Measurements from ENCODE around the gene SPTLC1. TPM values are rescaled to one million over a fixed set of nuclear protein-coding genes. Genes with fewer than 3 reads are reported as not detected.
"Not testable (repeated sequence)": the region's sequence is repeated elsewhere in the genome, so short reads cannot be mapped to it uniquely, and the experiment has no call there.

SPTLC1 gene
- total and polyA plus RNA-seq, 2 donors (not counting 1 experiment from before 2014, with no cell fraction given) = 26.6 to 53.5 TPM

GRCh38 chr9:92151691-92152393, 36.6 kb upstream of the SPTLC1 start:
- H3K27ac Mint-ChIP-seq = no peak overlapping the region
- H3K4me3 Mint-ChIP-seq = no peak overlapping the region
- 70% methylated on average over 14 of the region's 15 CpGs for WGBS (ENCODE audit: insufficient coverage)
- H3K4me1 Mint-ChIP-seq = no peaks in the 10 kb centered on the region
- no peak for ATAC-seq (ENCODE audit: low read depth)
- no peaks in the 10 kb centered on the region for H4K20me1 ChIP-seq (ENCODE audit: control insufficient read depth, insufficient read depth, low read length, poor library complexity, severe bottlenecking)
- no peaks in the 10 kb centered on the region for H3K36me3 ChIP-seq (replicated peaks in 1 of 2; ENCODE audit: control extremely low read depth in 1 of 2, control insufficient read depth in 1 of 2, extremely low read depth in 1 of 2, insufficient read depth in 2 of 2, low read length in 1 of 2)
- H3K9ac ChIP-seq (ENCODE audit: low read length) = no peak overlapping the region
- H3K4me3 ChIP-seq (ENCODE audit: control extremely low read depth in 1 of 5, extremely low read depth in 1 of 5, insufficient read depth in 1 of 5, low read depth in 2 of 5, low read length in 4 of 5) = no peak overlapping the region
- H3K9me3 ChIP-seq (ENCODE audit: control extremely low read depth in 1 of 3, control insufficient read depth in 2 of 3, insufficient read depth in 1 of 3, low read length in 2 of 3) = no peaks in the 10 kb centered on the region
- H3K27ac ChIP-seq (ENCODE audit: low read length in 2 of 2) = no peak overlapping the region
- ChIA-PET CTCF (interaction anchor here (1.0 kb wide), 1 partner anchor 12 kb away, joined by 6 read pairs; no protein-coding TSS in a partner anchor), POLR2A (no interaction called here)
- no peak overlapping the region for H2AFZ ChIP-seq (ENCODE audit: insufficient read depth, low read depth, low read length, poor library complexity, severe bottlenecking)
- H3K27me3 Mint-ChIP-seq = peaks cover 21% of the 10 kb centered on the region
- intact Hi-C loops (cut with micrococcal nuclease) = no loop called here
- no peaks in the 10 kb centered on the region for H3K79me2 ChIP-seq (ENCODE audit: control insufficient read depth, insufficient read depth, low read length)
- no peak for DNase-seq
- peaks cover 0 to 4% (median 0%) of the 10 kb centered on the region in 4 experiments for H3K27me3 ChIP-seq (replicated peaks in 1 of 4; ENCODE audit: control extremely low read depth in 1 of 4, control insufficient read depth in 3 of 4, insufficient read depth in 4 of 4, low read length in 3 of 4)
- H3K4me2 ChIP-seq (replicated peaks; ENCODE audit: low read depth, low read length, poor library complexity, severe bottlenecking) = no peak overlapping the region
- H3K9me3 Mint-ChIP-seq (ENCODE audit: insufficient read depth) = no peaks in the 10 kb centered on the region
- TF ChIP-seq, protein P1, sequence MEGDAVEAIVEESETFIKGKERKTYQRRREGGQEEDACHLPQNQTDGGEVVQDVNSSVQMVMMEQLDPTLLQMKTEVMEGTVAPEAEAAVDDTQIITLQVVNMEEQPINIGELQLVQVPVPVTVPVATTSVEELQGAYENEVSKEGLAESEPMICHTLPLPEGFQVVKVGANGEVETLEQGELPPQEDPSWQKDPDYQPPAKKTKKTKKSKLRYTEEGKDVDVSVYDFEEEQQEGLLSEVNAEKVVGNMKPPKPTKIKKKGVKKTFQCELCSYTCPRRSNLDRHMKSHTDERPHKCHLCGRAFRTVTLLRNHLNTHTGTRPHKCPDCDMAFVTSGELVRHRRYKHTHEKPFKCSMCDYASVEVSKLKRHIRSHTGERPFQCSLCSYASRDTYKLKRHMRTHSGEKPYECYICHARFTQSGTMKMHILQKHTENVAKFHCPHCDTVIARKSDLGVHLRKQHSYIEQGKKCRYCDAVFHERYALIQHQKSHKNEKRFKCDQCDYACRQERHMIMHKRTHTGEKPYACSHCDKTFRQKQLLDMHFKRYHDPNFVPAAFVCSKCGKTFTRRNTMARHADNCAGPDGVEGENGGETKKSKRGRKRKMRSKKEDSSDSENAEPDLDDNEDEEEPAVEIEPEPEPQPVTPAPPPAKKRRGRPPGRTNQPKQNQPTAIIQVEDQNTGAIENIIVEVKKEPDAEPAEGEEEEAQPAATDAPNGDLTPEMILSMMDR (IDR thresholded peaks at IDR 0.05) = no peak
- no peak for TF ChIP-seq EZH2 (IDR thresholded peaks at IDR 0.05; ENCODE audit: borderline replicate concordance, insufficient read depth, low read depth, low read length, poor library complexity, severe bottlenecking)
- H3K4me1 ChIP-seq (ENCODE audit: control insufficient read depth in 2 of 2, insufficient read depth in 2 of 2, low read length in 2 of 2) = no peaks in the 10 kb centered on the region

DNA sequence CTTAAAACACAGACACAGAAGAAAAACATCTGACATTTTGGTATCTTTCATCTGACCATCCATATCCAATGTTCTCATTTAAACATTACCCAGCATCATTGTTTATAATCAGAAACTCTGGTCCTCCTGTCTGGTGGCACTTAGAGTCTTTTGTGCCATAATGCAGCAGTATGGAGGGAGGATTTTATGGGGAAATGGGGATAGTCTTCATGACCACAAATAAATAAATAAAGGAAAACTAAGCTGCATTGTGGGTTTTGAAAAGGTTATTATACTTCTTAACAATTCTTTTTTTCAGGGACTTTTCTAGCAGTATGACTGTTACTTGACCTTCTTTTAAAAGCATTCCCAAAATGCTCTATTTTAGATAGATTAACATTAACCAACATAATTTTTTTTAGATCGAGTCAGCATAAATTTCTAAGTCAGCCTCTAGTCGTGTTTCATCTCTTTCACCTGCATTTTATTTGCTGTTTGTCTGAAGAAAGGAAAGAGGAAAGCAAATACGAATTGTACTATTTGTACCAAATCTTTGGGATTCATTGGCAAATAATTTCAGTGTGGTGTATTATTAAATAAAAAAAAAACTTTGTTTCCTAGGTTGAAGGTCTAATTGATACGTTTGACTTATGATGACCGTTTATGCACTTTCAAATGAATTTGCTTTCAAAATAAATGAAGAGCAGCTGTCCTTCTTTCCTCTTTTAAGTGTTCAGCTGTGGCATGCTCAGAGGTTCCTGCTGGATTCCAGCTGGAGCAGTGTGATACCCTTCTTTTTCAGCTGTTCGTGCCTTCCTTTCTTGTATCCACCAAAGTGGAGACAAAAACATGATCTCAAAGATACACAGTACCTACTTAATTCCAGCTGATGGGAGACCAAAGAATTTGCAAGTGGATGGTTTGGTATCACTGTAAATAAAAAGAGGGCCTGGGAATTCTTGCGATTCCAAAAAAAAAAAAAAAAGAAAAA, 35.6 kb upstream of the SPTLC1 start:
- POLR2A ChIA-PET; H3K4me2 ChIP-seq (replicated peaks; ENCODE audit: low read depth, low read length, poor library complexity, severe bottlenecking); H2AFZ ChIP-seq (ENCODE audit: insufficient read depth, low read depth, low read length, poor library complexity, severe bottlenecking); H3K36me3 ChIP-seq (replicated peaks in 1 of 2; ENCODE audit: control extremely low read depth in 1 of 2, control insufficient read depth in 1 of 2, extremely low read depth in 1 of 2, insufficient read depth in 2 of 2, low read length in 1 of 2); DNase-seq; H3K4me1 Mint-ChIP-seq; H3K4me1 ChIP-seq (ENCODE audit: control insufficient read depth in 2 of 2, insufficient read depth in 2 of 2, low read length in 2 of 2); H4K20me1 ChIP-seq (ENCODE audit: control insufficient read depth, insufficient read depth, low read length, poor library complexity, severe bottlenecking); H3K9me3 ChIP-seq (ENCODE audit: control extremely low read depth in 1 of 3, control insufficient read depth in 2 of 3, insufficient read depth in 1 of 3, low read length in 2 of 3); H3K9ac ChIP-seq (ENCODE audit: low read length); H3K79me2 ChIP-seq (ENCODE audit: control insufficient read depth, insufficient read depth, low read length); ATAC-seq (ENCODE audit: low read depth); H3K9me3 Mint-ChIP-seq (ENCODE audit: insufficient read depth); H3K27me3 ChIP-seq (replicated peaks in 1 of 4; ENCODE audit: control extremely low read depth in 1 of 4, control insufficient read depth in 3 of 4, insufficient read depth in 4 of 4, low read length in 3 of 4); intact Hi-C loops (cut with micrococcal nuclease); H3K27ac Mint-ChIP-seq; H3K27ac ChIP-seq (ENCODE audit: low read length in 2 of 2); H3K4me3 ChIP-seq (ENCODE audit: control extremely low read depth in 1 of 5, extremely low read depth in 1 of 5, insufficient read depth in 1 of 5, low read depth in 2 of 5, low read length in 4 of 5); H3K4me3 Mint-ChIP-seq: not testable (repeated sequence)
- H3K27me3 Mint-ChIP-seq = peaks cover 23% of the 10 kb centered on the region
- no CpG with 5 or more reads among the region's 7 CpGs for WGBS (ENCODE audit: insufficient coverage)
- CTCF ChIA-PET = interaction anchor here (4.9 kb wide), 1 partner anchor 12 kb away, joined by 46 read pairs; no protein-coding TSS in a partner anchor
